RWPE2 (cell line): ENCODE measurements around the gene SCFD2.
A peak's percentile ranks its signal among the peaks of the same experiment; 100 is the strongest.

Source experiments
- ATAC-seq: fragments of 200-7000 bp; cut with Tn5 transposase; 3 replicates; pipeline ENCODE4 v1.9.1; 2021; ENCODE audit warnings: low read depth
- DNase-seq: peaks from one replicate; pipeline ENCODE4 v3.0.0-alpha.2; 2020; ENCODE audit warnings: low spot score
- H3K27ac ChIP-seq: fragments of 450-650 bp; 2 replicates; pipeline ENCODE4 v1.5.1; 2017; ENCODE audit warnings: mild to moderate bottlenecking; ENCODE audit not compliant: poor library complexity, severe bottlenecking
- H3K27me3 ChIP-seq: fragments of 250-450 bp; sonication (Bioruptor Pico); 2 replicates; pipeline ENCODE4 v1.5.1; 2021; ENCODE audit warnings: mild to moderate bottlenecking, moderate library complexity; ENCODE audit not compliant: insufficient read depth, poor library complexity, severe bottlenecking
- H3K36me3 ChIP-seq: fragments of 250-450 bp; sonication (Bioruptor Pico); 2 replicates; pipeline ENCODE4 v1.5.1; 2020; ENCODE audit warnings: low read depth, mild to moderate bottlenecking, moderate library complexity
- H3K4me1 ChIP-seq: fragments of 250-450 bp; sonication (Bioruptor Pico); 2 replicates; pipeline ENCODE4 v1.5.1; 2021; ENCODE audit warnings: mild to moderate bottlenecking, moderate library complexity; ENCODE audit not compliant: insufficient read depth, poor library complexity, severe bottlenecking
- H3K4me3 ChIP-seq: fragments of 250-450 bp; sonication (Bioruptor Pico); 2 replicates; pipeline ENCODE4 v1.5.1; 2021; ENCODE audit warnings: mild to moderate bottlenecking, moderate library complexity; ENCODE audit not compliant: severe bottlenecking
- H3K9me3 ChIP-seq: fragments of 250-450 bp; sonication (Bioruptor Pico); 2 replicates; pipeline ENCODE4 v1.5.1; 2021; ENCODE audit warnings: mild to moderate bottlenecking, moderate library complexity; ENCODE audit not compliant: severe bottlenecking
- TF ChIP-seq, protein P1 (sequence below): fragments of 450-650 bp; IDR thresholded peaks from one replicate; pipeline ENCODE4 v1.5.1; 2017; ENCODE audit warnings: mild to moderate bottlenecking, moderate library complexity; ENCODE audit not compliant: poor library complexity, severe bottlenecking

SCFD2 gene

DNA sequence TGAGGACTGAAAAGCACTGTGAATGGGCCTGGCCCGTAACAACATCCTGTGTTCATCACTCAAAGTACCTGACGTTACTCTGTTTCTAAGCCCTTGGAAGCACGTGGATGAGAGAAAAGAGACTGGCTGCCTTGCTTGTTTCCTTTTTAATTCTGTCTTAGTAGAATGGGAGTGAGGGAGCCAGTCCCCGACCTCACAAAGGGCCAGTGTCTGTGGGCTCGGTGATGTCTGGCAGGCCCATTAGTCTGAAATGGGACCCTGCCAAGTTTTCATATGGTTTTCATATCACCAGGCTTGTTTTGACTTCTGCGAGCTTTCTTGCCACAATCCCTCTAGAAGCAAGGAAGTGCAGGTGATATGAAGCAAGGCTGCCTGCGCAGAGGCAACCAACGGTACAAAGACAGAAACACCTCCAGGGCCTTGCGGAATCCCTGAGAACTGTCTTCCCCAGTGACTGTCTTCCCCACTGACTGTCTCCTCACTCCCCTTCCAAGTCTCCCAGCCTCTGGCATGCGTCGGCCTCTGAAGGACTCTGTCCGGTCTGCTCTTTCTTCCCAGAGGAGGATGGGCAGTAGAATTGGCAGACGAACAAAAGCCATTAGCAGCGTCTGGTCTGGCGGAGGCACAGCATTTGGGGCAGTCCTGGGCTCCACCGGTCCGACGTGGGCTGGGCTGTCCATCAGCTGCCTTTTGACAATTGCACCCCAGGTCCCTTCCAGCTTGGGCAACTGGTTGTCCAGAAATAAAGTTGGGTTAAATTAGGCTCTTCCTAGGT, 524.0 kb downstream of the SCFD2 start:
- Histone ChIP-seq H3K36me3 (no peaks in the 10 kb centered on the region), H3K4me1 (peaks cover 20% of the 10 kb centered on the region), H3K27ac (no peak overlapping the region), H3K4me3 (no peak overlapping the region), H3K9me3 (no peaks in the 10 kb centered on the region), H3K27me3 (no peaks in the 10 kb centered on the region)
- no peak for ATAC-seq
- DNase-seq: no peak
- TF ChIP-seq, protein P1, sequence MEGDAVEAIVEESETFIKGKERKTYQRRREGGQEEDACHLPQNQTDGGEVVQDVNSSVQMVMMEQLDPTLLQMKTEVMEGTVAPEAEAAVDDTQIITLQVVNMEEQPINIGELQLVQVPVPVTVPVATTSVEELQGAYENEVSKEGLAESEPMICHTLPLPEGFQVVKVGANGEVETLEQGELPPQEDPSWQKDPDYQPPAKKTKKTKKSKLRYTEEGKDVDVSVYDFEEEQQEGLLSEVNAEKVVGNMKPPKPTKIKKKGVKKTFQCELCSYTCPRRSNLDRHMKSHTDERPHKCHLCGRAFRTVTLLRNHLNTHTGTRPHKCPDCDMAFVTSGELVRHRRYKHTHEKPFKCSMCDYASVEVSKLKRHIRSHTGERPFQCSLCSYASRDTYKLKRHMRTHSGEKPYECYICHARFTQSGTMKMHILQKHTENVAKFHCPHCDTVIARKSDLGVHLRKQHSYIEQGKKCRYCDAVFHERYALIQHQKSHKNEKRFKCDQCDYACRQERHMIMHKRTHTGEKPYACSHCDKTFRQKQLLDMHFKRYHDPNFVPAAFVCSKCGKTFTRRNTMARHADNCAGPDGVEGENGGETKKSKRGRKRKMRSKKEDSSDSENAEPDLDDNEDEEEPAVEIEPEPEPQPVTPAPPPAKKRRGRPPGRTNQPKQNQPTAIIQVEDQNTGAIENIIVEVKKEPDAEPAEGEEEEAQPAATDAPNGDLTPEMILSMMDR: no peak

DNA sequence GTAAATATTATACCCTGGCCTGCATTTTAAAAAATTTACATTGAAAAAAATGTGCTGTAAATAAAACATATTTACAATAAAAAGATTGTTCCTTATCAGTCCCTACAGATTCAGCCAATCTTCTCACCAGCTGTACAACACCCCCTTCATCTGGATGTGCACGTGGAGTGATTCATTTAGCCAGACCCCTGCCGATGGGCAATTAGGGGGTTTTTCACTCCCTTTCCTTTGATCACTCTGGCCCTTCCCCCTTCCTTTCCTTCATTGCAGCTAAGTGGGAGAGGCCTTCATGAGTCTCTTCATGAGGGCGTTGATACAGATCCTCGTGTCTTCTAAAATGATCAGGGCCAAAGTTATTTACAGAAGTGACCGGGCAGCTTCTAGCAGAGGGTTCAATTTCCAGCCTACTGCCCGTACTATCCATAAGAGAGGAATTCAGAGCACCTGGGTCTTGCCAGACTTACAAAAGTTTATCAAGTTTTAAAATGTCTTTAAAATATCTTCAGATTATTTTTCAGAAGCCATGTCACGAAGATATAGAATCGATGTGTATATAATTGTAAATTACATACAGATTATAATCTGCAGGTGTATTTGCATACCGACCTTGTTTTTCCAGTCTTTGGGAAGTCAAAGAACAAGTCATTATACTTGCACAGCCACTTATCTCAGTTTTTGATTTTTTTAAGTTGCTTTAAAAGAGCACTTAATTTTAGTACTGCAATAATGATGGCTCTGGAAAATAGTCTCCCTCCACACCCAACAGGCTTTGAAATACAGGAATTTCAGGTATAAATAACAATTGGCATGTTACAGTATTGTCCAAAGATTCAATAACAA, 525.1 kb downstream of the SCFD2 start:
- no peaks in the 10 kb centered on the region for H3K9me3 ChIP-seq
- H3K27me3 ChIP-seq: no peaks in the 10 kb centered on the region
- TF ChIP-seq, protein P1: no peak
- ATAC-seq (no peak), DNase-seq (no peak)
- no peak overlapping the region for H3K4me3 ChIP-seq
- peaks cover 20% of the 10 kb centered on the region for H3K4me1 ChIP-seq
- no peaks in the 10 kb centered on the region for H3K36me3 ChIP-seq
- no peak overlapping the region for H3K27ac ChIP-seq

DNA sequence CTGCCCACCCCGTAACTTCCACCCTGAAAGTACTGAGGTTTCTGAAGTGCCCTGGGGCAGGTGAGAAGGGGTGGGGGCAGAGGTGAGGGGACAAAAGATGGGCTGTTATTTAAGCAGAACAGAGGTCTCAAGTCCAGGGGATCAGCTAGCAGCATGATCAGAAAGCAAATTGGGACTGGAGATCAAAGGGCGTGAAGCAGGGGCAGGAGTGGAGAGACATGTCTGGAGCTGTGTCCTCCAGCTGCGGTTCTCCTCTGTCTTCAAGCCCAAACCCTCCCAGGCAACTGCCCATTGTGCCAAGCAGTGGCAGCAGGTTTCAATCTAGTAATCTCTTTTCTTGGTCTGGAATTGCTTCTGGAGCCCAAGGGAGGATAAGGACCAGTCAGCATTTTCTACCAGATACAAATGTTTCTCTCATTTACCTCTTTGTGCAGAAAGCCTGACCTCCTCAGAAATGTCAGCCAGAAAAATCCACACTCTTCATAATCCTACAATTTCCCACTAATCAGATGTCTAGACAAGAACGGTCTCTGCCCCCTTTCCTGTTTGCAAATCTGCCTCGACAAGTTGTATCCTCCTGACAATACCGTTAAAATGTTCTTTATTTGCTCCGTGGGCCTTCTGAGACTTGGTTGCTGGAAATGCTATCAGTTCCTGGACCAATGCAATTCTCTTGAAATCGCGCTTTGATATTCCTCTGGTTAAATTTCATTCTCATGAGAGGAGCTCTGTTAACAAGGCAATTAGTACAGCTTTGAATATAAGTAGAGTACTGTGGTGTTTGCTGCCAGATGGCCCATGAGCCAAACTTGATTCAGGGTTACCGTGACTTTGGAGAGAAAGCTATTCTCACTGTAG, 526.9 kb downstream of the SCFD2 start:
- Histone ChIP-seq H3K4me1 (peaks cover 24% of the 10 kb centered on the region), H3K9me3 (no peaks in the 10 kb centered on the region), H3K27ac (peak overlapping the region; percentile 85), H3K27me3 (no peaks in the 10 kb centered on the region), H3K4me3 (no peak overlapping the region), H3K36me3 (no peaks in the 10 kb centered on the region)
- DNase-seq: no peak
- TF ChIP-seq, protein P1: no peak
- ATAC-seq: no peak

DNA sequence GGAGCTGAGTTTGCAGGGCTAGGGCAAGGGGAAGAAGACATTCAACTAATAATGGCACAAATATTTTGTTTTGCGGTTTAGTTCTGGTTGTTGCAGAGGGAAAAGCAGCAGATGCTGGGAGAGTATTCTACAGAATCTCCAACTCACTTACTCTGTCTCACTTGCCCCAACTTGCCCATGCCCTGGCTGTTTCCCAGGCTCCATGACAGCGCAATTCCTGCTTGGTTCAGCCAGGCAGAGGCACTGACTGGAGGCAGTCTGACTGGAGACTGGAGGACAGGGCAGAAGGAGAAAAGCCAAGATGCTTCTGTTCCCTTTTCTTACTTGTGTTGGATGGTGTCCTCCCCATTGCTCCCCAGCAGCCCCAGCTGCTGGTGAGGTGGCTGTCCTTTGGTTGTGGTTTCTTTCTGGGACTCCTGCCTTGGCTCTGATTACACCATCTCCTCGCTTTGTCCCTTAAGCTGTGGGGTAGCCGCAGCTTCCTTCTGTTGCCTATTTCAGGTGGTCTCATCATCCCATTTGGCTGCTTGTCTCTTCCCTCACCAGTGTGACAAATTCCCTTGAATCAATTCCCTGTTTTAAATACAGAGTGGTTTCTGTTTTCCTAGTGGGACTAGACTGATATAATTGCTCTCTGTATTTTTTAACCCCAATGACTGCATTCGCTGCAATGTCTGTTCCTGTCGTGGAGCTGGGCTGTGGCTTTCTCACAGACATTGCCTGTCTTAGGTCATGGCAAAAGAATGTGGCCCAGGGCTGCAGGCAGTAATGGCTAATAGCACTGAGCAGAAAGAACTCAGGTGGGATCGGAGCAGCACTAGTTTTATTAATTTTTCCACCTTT, 527.9 kb downstream of the SCFD2 start:
- no peaks in the 10 kb centered on the region for H3K36me3 ChIP-seq
- peak overlapping the region; percentile 85 for H3K27ac ChIP-seq
- no peaks in the 10 kb centered on the region for H3K27me3 ChIP-seq
- peaks cover 24% of the 10 kb centered on the region for H3K4me1 ChIP-seq
- no peak overlapping the region for H3K4me3 ChIP-seq
- peak; percentile 88 for ATAC-seq
- TF ChIP-seq, protein P1: no peak
- peak; percentile 78 for DNase-seq
- H3K9me3 ChIP-seq: no peaks in the 10 kb centered on the region
